GM12875 (cell line): ENCODE results near the gene MYO15A.

ENCODE experiments used
- H3K4me3 ChIP-seq: one replicate; pipeline ENCODE4 v1.5.1; 2011; ENCODE audit warnings: low read depth, low read length, control low read depth
- CTCF ChIP-seq: IDR thresholded peaks from 2 replicates; pipeline ENCODE4 v1.5.1; 2011; ENCODE audit warnings: low read depth, mild to moderate bottlenecking, control low read depth, inconsistent platforms, low read length, moderate library complexity, borderline replicate concordance; ENCODE audit not compliant: insufficient read depth

Gene MYO15A

GRCh38 chr17:18105027-18105426 lies 3.5 kb upstream of the MYO15A start:
- no peak overlapping the region for H3K4me3 ChIP-seq
- no peak for TF ChIP-seq CTCF

DNA sequence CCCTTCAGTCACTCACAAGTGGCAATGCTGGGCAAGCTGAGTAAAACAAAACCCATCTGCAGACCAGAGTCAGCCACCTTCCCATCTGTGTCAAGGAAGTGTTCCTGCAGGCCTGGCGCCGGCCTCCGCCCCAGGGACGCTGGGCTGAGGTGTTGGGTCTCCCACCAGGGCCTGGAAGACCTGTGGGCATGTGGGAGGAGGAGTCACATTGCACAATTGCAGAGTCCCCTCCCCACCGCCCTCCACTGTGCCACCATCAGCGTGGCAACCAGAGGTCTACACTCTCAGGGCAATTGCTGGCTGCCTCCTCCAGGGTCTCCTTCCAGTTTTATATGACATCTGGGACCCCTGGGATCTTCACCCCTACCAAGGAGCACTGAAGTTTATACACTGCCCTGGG lies 3.0 kb upstream of the MYO15A start:
- no peak for TF ChIP-seq CTCF

DNA sequence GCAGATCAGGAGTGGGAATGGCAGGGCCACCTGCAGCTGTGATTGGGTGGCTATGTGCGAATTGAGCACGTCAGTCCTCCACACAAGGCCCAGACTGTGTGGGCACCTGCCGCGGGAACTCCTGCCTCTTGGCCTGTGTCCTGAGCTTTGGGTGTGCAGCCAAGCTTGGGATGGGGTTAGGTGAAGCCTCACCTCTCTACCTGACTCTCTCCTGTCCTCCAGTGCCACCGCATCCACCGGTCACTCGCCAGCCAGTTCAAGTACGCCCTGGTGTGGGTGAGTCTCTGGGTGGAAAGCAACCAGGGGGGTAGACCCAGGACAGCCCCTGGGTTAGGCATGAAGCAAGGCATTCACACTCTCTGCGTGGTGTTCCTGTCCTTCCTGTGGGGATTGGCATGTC lies 2.3 kb upstream of the MYO15A start:
- TF ChIP-seq CTCF, result no peak

More for the DNA sequence above, 3.0 kb upstream of the MYO15A start:
- H3K4me3 ChIP-seq, result no peak overlapping the region

DNA sequence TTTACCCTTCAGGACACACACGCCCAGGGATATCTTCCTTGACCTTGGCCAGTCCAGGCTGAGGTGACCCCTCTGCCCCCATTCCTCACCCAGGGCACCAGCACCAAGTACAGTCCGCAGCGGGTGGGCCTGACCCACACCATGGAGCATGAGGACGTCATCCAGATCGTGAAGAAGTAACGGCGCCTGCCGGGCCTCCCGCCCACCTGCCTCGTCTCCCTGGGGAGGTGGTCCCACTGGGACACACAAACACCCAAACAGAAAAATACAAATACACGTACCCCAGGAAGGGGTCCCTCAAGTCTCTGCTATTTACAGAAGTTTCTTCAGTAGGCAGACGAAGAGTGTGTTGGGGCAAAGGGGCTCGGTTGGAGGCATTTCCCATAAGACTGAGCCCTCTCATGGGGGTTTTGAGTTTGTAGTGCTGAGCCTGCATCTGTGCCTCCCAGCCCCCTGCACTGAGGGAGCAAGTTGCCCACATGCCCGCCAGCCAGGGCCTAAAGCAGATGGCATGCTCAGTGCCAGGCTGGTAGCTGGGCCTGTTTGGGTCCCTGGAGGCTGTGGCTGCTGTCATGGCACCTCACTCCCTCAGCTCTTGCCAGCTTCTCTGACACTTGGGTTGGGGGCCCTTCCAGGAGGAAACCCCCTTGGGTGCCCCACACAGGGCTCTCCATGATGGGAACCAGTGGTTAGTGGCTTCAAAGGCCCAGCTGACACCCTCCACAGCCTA lies 1.3 kb upstream of the MYO15A start:
- H3K4me3 ChIP-seq, result no peak overlapping the region
- no peak for TF ChIP-seq CTCF

More for the DNA sequence above, 2.3 kb upstream of the MYO15A start:
- no peak overlapping the region for H3K4me3 ChIP-seq

GRCh38 chr17:18107971-18108370 lies 585 bp upstream of the MYO15A start:
- TF ChIP-seq CTCF, result no peak
- no peak overlapping the region for H3K4me3 ChIP-seq

- TF ChIP-seq CTCF, result no peak
- H3K4me3 ChIP-seq, result no peak overlapping the region
These were observed 1.5 kb downstream of the MYO15A start for GRCh38 chr17:18109935-18110485.

DNA sequence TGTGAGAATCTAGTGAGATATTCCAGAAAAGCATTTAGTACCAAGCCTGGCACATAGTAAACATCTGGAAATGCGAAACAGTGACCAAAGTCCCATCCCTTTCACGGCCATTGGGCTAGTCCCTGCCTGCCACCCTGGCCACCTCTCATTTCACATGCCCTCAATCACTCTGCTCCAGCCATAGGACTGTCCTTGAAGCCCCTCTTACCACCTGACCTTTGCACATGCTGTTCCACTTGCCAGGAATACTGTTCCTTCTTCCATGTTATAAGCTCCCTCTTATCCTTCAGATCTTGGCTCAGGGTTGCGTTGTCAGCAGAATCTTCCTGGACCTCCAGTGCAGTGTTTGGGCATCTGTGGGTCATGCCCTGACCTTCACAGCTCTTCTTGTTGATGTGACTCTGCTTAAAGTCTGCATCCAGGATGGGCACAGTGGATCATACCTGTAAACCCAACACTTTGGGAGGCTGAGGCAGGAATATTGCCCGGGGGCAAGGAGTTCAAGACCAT lies 2.1 kb downstream of the MYO15A start:
- TF ChIP-seq CTCF, result no peak
- H3K4me3 ChIP-seq, result no peak overlapping the region
